HEK293 (cell line): ENCODE measurements around the gene ASMTL.
"Not testable (repeated sequence)": the region's sequence is repeated elsewhere in the genome, so short reads cannot be mapped to it uniquely, and the experiment has no call there.

Experiments used
- CTCF ChIA-PET: fragments of 350-600 bp; formaldehyde crosslinking; extraction: SDS; loops from one replicate; lab custom pipeline; 2021; ENCODE audit warnings: antibody characterized with exemption; lab: Yijun Ruan, JAX
- POLR2A ChIA-PET: fragments of 300-600 bp; formaldehyde crosslinking; extraction: SDS; loops from one replicate; lab custom pipeline; 2020; ENCODE audit warnings: antibody characterized with exemption, inconsistent platforms; lab: Yijun Ruan, JAX
- H3K27ac ChIP-seq: fragments of 200-500 bp; sonication (Bioruptor generic); 2 replicates; pipeline ENCODE4 v1.5.1; 2014; ENCODE audit warnings: low read depth, low read length, control low read depth, inconsistent platforms; ENCODE audit errors: extremely low read depth
- H3K36me3 ChIP-seq, 2 experiments: fragments of 200-500 bp in 1 of 2; sonication (Bioruptor generic) in 1 of 2; 1 replicate in 1 of 2; 2 replicates in 1 of 2; pipeline ENCODE4 v1.5.1; 2014 to 2017; ENCODE audit warnings: inconsistent platforms in 2 of 2, low read length in 2 of 2; ENCODE audit not compliant: control insufficient read depth in 2 of 2, insufficient read depth in 1 of 2
- H3K4me1 ChIP-seq: fragments of 200-500 bp; sonication (Bioruptor generic); 2 replicates; pipeline ENCODE4 v1.5.1; 2014; ENCODE audit warnings: mild to moderate bottlenecking, low read length, inconsistent platforms; ENCODE audit not compliant: control insufficient read depth, insufficient read depth
- H3K4me3 ChIP-seq: 2 replicates; pipeline ENCODE4 v1.5.1; 2011; ENCODE audit warnings: low read depth, mild to moderate bottlenecking, control low read depth, low read length, moderate library complexity
- H3K9me3 ChIP-seq: fragments of 200-500 bp; sonication (Bioruptor generic); 2 replicates; pipeline ENCODE4 v1.5.1; 2014; ENCODE audit warnings: low read depth, low read length, inconsistent platforms; ENCODE audit not compliant: control insufficient read depth, insufficient read depth
- ZEB2 ChIP-seq: fragments of 450-650 bp; formaldehyde crosslinking; IDR thresholded peaks from 2 replicates; pipeline ENCODE4 v1.5.1; 2016; ENCODE audit warnings: missing biosample characterization, missing genetic modification characterization
- ZIC2 ChIP-seq: fragments of 450-650 bp; formaldehyde crosslinking; IDR thresholded peaks from 2 replicates; pipeline ENCODE4 v1.5.1; 2016; ENCODE audit warnings: missing biosample characterization, missing genetic modification characterization
- ZNF114 ChIP-seq: fragments of 450-650 bp; formaldehyde crosslinking; IDR thresholded peaks from 2 replicates; pipeline ENCODE4 v1.5.0; 2017; ENCODE audit warnings: missing biosample characterization, missing genetic modification characterization
- ZNF155 ChIP-seq: fragments of 450-650 bp; formaldehyde crosslinking; IDR thresholded peaks from 2 replicates; pipeline ENCODE4 v1.5.1; 2016; ENCODE audit warnings: missing biosample characterization, missing genetic modification characterization
- ZNF174 ChIP-seq: fragments of 450-650 bp; formaldehyde crosslinking; IDR thresholded peaks from 2 replicates; pipeline ENCODE4 v1.5.0; 2017; ENCODE audit warnings: missing biosample characterization, mild to moderate bottlenecking, missing genetic modification characterization
- ZNF416 ChIP-seq: fragments of 450-650 bp; formaldehyde crosslinking; IDR thresholded peaks from 2 replicates; pipeline ENCODE4 v1.5.1; 2016; ENCODE audit warnings: missing biosample characterization, missing genetic modification characterization
- ZNF423 ChIP-seq: fragments of 450-650 bp; formaldehyde crosslinking; IDR thresholded peaks from 2 replicates; pipeline ENCODE4 v1.5.1; 2016; ENCODE audit warnings: missing biosample characterization, missing genetic modification characterization
- ZNF548 ChIP-seq: fragments of 450-650 bp; formaldehyde crosslinking; IDR thresholded peaks from 2 replicates; pipeline ENCODE4 v1.5.1; 2016; ENCODE audit warnings: missing biosample characterization, missing genetic modification characterization
- ZNF549 ChIP-seq: fragments of 450-650 bp; IDR thresholded peaks from 2 replicates; pipeline ENCODE4 v1.5.1; 2018; ENCODE audit warnings: missing biosample characterization, missing genetic modification characterization, mild to moderate bottlenecking, inconsistent platforms, moderate library complexity
- ZSCAN30 ChIP-seq: fragments of 450-650 bp; IDR thresholded peaks from 2 replicates; pipeline ENCODE4 v1.5.1; 2018; ENCODE audit warnings: missing biosample characterization, mild to moderate bottlenecking, missing genetic modification characterization, moderate library complexity
- TF ChIP-seq, protein P1 (sequence below): fragments of 450-650 bp; IDR thresholded peaks from 2 replicates; pipeline ENCODE4 v1.5.1; 2018; ENCODE audit warnings: missing biosample characterization, missing genetic modification characterization
- TF ChIP-seq, protein P2 (sequence below): IDR thresholded peaks from 2 replicates; pipeline ENCODE4 v1.6.1; 2011; ENCODE audit warnings: mild to moderate bottlenecking, low read depth, low read length, borderline replicate concordance
- TF ChIP-seq, protein P3 (sequence below): fragments of 450-650 bp; formaldehyde crosslinking; conservative IDR thresholded peaks from 2 replicates; pipeline ENCODE4 v1.5.1; 2016; ENCODE audit warnings: low read depth, missing biosample characterization, missing genetic modification characterization
- TF ChIP-seq, protein P4 (sequence below): fragments of 450-650 bp; formaldehyde crosslinking; IDR thresholded peaks from 2 replicates; pipeline ENCODE4 v1.5.1; 2016; ENCODE audit warnings: missing biosample characterization, missing genetic modification characterization, low read depth

ASMTL gene

DNA sequence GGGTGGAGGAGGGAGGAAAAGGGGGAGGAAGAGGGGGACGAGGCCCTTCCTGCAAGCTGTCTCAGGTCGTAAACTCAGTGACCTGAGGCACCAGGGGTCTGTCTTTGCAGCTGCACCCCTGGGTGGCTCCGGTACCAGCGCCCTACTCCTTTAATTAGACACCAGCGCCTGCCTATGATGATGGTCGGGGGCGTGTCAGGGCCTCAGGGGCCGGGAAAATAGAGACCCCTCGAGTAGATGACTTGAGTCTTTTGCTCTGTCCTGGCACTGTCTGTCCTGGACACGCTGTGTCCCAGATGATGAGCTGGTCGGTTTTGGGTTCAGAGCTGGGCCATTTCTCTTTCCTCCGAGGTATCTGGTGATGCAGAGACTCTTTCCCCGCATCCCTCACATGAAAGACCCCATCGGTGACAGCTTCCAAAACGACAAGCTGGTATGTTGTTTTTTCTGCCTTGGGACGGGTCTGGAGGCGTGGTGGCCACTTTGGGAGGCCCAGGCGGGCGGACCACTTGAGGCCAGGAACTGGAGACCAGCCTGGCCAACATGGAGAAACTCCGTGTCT, 72.0 kb downstream of the ASMTL start:
- H3K4me1 ChIP-seq: no peaks in the 10 kb centered on the region
- POLR2A ChIA-PET: no interaction called here
- CTCF ChIA-PET: no interaction called here
- TF ChIP-seq, protein P1, sequence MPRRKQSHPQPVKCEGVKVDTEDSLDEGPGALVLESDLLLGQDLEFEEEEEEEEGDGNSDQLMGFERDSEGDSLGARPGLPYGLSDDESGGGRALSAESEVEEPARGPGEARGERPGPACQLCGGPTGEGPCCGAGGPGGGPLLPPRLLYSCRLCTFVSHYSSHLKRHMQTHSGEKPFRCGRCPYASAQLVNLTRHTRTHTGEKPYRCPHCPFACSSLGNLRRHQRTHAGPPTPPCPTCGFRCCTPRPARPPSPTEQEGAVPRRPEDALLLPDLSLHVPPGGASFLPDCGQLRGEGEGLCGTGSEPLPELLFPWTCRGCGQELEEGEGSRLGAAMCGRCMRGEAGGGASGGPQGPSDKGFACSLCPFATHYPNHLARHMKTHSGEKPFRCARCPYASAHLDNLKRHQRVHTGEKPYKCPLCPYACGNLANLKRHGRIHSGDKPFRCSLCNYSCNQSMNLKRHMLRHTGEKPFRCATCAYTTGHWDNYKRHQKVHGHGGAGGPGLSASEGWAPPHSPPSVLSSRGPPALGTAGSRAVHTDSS (tag by site-specific recombination): no peak
- TF ChIP-seq ZNF423: peak; percentile 49; the same call in 1 of the 2 replicates
- TF ChIP-seq, all 188 proteins: peak for 1
- Histone ChIP-seq H3K4me3 (no peak overlapping the region), H3K9me3 (no peaks in the 10 kb centered on the region), H3K36me3 (peaks cover 12 to 15% of the 10 kb centered on the region in 2 experiments), H3K27ac (no peak overlapping the region)

DNA sequence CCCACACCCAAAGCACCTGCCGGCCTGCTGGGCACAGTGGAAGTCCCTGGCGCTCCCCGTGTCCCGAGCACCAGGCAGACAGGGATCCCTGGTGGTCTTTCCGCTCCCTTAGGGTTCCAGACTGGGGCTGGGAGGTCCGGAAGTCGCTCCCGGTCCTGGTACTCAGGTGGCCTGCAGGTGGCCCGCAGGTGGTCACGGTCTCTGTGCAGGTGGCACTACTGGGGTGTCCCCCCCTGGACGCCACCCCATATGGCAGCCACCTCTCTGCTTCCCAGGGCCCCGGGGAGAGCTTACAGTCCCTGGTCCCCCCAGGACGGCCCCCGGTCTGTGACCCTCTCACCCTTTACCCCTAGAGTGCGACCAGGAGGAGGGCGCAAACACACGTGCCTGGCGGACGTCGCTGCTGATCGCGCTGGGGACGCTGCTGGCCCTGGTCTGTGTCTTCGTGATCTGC, 74.4 kb downstream of the ASMTL start:
- no peak overlapping the region for H3K4me3 ChIP-seq
- POLR2A ChIA-PET: no interaction called here
- H3K4me1 ChIP-seq: no peaks in the 10 kb centered on the region
- TF ChIP-seq ZIC2 (tag by site-specific recombination) (0 out of 2 replicates have a peak, but pooled peaks have one; percentile 7), ZNF155 (no peak)
- TF ChIP-seq, all 188 proteins: peak for 1
- Histone ChIP-seq H3K9me3 (no peaks in the 10 kb centered on the region), H3K36me3 (no peaks in the 10 kb centered on the region; a peak in 1 of 3 replicates), H3K27ac (no peak overlapping the region)
- CTCF ChIA-PET: no interaction called here

DNA sequence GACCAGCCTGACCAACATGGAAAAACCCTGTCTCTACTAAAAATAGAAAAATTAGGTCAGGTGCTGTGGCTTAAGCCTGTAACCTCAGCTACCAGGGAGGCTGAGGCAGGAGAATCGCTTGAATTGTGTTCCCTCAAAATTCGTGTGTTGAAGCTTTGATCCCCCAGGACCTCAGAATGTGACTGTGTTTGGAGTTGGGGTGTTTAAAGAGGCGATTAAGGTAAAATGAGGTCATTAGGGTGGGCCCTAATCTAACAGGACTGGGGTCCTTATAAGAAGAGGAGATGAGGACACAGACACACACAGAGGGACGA, 84.4 kb downstream of the ASMTL start:
- Histone ChIP-seq H3K4me3 (no peak overlapping the region), H3K27ac (no peak overlapping the region), H3K4me1 (no peaks in the 10 kb centered on the region), H3K36me3 (no peaks in the 10 kb centered on the region; a peak in 1 of 3 replicates), H3K9me3 (no peaks in the 10 kb centered on the region)
- ChIA-PET POLR2A (no interaction called here), CTCF (no interaction called here)
- TF ChIP-seq ZNF174 (tag by site-specific recombination): no peak
- no peak for TF ChIP-seq ZNF416 (tag by site-specific recombination)
- no peak for TF ChIP-seq ZSCAN30 (tag by site-specific recombination)
- TF ChIP-seq, protein P2, sequence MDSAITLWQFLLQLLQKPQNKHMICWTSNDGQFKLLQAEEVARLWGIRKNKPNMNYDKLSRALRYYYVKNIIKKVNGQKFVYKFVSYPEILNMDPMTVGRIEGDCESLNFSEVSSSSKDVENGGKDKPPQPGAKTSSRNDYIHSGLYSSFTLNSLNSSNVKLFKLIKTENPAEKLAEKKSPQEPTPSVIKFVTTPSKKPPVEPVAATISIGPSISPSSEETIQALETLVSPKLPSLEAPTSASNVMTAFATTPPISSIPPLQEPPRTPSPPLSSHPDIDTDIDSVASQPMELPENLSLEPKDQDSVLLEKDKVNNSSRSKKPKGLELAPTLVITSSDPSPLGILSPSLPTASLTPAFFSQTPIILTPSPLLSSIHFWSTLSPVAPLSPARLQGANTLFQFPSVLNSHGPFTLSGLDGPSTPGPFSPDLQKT: no peak
- TF ChIP-seq ZNF549 (tag by site-specific recombination): no peak
- TF ChIP-seq, protein P3, sequence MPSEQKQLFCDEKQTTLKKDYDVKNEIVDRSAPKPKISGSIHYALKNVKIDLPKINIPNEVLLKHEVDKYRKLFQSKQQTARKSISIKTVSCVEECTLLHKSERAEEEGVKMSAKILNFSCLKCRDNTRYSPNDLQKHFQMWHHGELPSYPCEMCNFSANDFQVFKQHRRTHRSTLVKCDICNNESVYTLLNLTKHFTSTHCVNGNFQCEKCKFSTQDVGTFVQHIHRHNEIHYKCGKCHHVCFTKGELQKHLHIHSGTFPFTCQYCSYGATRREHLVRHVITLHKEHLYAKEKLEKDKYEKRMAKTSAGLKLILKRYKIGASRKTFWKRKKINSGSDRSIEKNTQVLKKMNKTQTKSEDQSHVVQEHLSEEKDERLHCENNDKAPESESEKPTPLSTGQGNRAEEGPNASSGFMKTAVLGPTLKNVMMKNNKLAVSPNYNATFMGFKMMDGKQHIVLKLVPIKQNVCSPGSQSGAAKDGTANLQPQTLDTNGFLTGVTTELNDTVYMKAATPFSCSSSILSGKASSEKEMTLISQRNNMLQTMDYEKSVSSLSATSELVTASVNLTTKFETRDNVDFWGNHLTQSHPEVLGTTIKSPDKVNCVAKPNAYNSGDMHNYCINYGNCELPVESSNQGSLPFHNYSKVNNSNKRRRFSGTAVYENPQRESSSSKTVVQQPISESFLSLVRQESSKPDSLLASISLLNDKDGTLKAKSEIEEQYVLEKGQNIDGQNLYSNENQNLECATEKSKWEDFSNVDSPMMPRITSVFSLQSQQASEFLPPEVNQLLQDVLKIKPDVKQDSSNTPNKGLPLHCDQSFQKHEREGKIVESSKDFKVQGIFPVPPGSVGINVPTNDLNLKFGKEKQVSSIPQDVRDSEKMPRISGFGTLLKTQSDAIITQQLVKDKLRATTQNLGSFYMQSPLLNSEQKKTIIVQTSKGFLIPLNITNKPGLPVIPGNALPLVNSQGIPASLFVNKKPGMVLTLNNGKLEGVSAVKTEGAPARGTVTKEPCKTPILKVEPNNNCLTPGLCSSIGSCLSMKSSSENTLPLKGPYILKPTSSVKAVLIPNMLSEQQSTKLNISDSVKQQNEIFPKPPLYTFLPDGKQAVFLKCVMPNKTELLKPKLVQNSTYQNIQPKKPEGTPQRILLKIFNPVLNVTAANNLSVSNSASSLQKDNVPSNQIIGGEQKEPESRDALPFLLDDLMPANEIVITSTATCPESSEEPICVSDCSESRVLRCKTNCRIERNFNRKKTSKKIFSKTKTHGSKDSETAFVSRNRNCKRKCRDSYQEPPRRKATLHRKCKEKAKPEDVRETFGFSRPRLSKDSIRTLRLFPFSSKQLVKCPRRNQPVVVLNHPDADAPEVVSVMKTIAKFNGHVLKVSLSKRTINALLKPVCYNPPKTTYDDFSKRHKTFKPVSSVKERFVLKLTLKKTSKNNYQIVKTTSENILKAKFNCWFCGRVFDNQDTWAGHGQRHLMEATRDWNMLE (tag by site-specific recombination): no peak
- TF ChIP-seq ZEB2 (tag by site-specific recombination): no peak
- TF ChIP-seq ZNF548 (tag by site-specific recombination): no peak
- no peak for TF ChIP-seq ZNF114
- TF ChIP-seq, protein P4, sequence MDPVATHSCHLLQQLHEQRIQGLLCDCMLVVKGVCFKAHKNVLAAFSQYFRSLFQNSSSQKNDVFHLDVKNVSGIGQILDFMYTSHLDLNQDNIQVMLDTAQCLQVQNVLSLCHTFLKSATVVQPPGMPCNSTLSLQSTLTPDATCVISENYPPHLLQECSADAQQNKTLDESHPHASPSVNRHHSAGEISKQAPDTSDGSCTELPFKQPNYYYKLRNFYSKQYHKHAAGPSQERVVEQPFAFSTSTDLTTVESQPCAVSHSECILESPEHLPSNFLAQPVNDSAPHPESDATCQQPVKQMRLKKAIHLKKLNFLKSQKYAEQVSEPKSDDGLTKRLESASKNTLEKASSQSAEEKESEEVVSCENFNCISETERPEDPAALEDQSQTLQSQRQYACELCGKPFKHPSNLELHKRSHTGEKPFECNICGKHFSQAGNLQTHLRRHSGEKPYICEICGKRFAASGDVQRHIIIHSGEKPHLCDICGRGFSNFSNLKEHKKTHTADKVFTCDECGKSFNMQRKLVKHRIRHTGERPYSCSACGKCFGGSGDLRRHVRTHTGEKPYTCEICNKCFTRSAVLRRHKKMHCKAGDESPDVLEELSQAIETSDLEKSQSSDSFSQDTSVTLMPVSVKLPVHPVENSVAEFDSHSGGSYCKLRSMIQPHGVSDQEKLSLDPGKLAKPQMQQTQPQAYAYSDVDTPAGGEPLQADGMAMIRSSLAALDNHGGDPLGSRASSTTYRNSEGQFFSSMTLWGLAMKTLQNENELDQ: no peak

DNA sequence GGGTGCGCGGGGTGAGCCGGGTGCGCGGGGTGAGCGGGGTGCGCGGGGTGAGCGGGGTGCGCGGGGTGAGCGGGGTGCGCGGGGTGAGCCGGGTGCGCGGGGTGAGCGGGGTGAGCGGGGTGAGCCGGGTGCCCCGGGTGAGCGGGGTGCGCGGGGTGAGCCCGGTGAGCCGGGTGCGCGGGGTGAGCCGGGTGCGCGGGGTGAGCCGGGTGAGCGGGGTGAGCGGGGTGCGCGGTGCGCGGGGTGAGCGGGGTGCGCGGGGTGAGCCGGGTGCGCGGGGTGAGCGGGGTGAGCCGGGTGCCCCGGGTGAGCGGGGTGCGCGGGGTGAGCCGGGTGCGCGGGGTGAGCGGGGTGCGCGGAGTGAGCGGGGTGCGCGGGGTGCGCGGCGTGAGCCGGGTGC, 86.3 kb downstream of the ASMTL start:
- POLR2A ChIA-PET: not testable (repeated sequence)

More for the DNA sequence above, 86.3 kb downstream of the ASMTL start:
- H3K4me1 ChIP-seq, H3K9me3 ChIP-seq, H3K4me3 ChIP-seq, H3K36me3 ChIP-seq, CTCF ChIA-PET, H3K27ac ChIP-seq: not testable (repeated sequence)
